ENCODE measurements around the gene SOX9. TPM values are rescaled to one million over a fixed set of nuclear protein-coding genes. Genes with fewer than 3 reads are reported as not detected.

The SOX9 gene
- 24.0 TPM for total RNA-seq
- long read RNA-seq, transcript SOX9-201 (3 exons, 3,935 nt) = major isoform, 14 of 28 reads
- long read RNA-seq, partial matches to known transcripts = 14 of 28 reads
- long read RNA-seq, other reads (novel, unspliced or antisense) = 0 of 28 reads

DNA sequence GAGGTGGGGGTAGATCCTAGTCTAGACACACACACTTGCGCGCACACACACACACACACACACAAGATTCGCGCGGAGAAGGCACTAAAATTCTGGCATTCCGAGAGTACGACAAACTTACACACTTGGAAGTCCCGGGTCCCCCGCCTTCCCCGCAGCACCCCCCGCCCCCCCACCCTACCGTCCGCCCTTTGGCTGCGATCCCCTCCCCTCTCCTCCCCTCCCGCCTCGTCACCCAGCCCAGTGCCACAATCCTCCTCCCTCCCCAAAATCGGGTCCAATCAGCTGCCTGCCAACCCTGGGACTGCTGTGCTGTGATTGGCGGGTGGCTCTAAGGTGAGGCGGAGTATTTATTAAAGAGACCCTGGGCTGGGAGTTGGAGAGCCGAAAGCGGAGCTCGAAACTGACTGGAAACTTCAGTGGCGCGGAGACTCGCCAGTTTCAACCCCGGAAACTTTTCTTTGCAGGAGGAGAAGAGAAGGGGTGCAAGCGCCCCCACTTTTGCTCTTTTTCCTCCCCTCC is at the start of gene SOX9:
TSS of gene SOX9 (plus strand) at position 379 of the 522 bp plus-strand sequence. CDS start 372 bp downstream, outside the sequence.
- intact Hi-C loops (cut with DNase I) = loop anchor here (2.0 to 10.0 kb wide), 6 partner anchors 67 to 420 kb away; no protein-coding TSS in a partner anchor
- DNase-seq (ENCODE audit: low spot score) = peak; percentile 93

DNA sequence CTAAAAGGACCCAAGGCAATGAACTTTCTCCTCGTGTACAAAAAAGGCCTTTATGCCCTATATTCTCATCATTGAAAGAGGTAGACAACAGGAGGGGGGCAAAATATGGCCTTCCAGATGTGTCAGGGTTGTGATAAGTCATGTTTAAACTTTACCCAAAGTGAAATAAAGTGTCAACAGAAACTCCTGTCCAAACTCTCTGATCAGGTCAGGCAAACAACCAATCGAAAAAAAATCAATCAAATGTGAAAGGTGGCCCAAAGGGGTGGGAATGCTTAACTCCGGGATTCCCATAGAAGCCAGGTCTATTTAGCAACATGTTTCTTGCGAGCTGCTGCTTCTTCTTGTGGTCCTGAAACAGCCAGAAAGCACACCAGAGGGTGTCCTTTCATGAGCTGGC is 49.5 kb upstream of the SOX9 start:
- intact Hi-C loops (cut with DNase I) = no loop called here
- DNase-seq (ENCODE audit: low spot score) = no peak

- intact Hi-C loops (cut with DNase I) = no loop called here
Measured at GRCh38 chr17:72075995-72076677, 44.7 kb upstream of the SOX9 start.

GRCh38 chr17:72076678-72077030 is 44.2 kb upstream of the SOX9 start:
- DNase-seq (ENCODE audit: low spot score) = no peak
- intact Hi-C loops (cut with DNase I) = no loop called here

More at GRCh38 chr17:72075995-72076677, 44.7 kb upstream of the SOX9 start:
- DNase-seq (ENCODE audit: low spot score) = no peak

GRCh38 chr17:72077326-72077960 is 43.4 kb upstream of the SOX9 start:
- DNase-seq (ENCODE audit: low spot score) = no peak
- intact Hi-C loops (cut with DNase I) = no loop called here

DNA sequence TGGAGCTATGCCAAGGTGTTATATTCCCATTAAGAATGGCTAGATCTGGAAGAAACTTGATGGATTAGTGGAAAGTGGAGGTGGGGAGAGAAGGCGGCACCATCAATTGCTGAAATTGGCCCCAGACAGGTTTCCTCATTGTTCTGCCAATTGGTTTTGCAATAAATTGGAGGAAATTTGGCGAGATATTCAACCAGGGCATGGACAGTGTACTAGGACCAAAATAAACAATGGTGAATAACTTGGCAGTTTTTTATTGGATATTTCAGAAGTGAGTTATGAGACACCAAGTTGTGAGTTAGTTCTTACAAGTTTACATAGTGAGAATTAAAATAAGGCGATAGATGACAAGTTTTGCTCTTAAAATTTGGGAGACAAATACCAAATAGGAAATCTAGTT is 41.1 kb upstream of the SOX9 start:
- intact Hi-C loops (cut with DNase I) = no loop called here
- no peak for DNase-seq (ENCODE audit: low spot score)

GRCh38 chr17:72087876-72088275 is 32.9 kb upstream of the SOX9 start:
- no peak for DNase-seq (ENCODE audit: low spot score)
- intact Hi-C loops (cut with DNase I) = no loop called here

- no peak for DNase-seq (ENCODE audit: low spot score)
- intact Hi-C loops (cut with DNase I) = no loop called here
Measured at GRCh38 chr17:72089453-72089987, 31.3 kb upstream of the SOX9 start.

GRCh38 chr17:72090108-72090507 is 30.7 kb upstream of the SOX9 start:
- no peak for DNase-seq (ENCODE audit: low spot score)
- intact Hi-C loops (cut with DNase I) = no loop called here

- intact Hi-C loops (cut with DNase I) = no loop called here
- no peak for DNase-seq (ENCODE audit: low spot score)
Measured at GRCh38 chr17:72092710-72093322, 28.0 kb upstream of the SOX9 start.

DNA sequence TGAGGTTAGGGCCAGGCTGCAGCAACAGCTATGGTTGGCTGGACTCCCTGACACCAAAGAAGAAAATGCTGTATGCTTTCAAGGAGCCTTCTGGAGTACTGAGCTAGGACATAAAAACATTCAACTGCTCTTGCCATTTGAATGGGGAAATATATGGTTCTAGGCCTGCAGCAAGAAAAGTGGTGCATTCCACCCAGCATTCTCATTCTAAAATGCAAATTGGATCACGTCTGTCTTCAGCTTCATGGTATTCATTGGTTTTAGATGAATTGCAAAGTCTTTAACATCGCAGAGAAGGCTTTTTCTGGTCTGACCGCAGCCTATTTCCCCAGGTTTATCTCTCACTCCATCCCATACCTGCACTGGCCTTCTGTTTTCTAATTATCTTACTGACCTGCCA is 27.1 kb upstream of the SOX9 start:
- intact Hi-C loops (cut with DNase I) = no loop called here
- DNase-seq (ENCODE audit: low spot score) = no peak

DNA sequence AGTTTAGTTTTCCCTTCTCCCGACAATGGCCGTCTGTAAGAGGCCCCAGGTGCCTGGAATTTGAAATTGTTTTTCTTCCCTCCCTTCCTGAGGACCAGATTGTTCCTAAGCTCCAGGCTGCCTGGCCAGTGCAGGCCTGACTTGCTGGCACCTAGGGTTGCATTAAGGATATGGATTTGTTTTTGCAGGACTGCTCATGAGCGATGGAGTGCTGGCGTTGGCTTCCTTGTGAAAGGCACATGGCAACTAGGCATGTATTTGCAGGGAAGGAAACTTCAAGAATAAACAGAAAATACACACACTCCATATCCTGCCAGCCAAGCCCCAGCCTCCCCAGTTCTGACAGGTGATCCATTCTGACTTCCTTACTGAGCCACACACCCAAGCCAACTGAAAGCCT is 25.5 kb upstream of the SOX9 start:
- intact Hi-C loops (cut with DNase I) = no loop called here
- no peak for DNase-seq (ENCODE audit: low spot score)

DNA sequence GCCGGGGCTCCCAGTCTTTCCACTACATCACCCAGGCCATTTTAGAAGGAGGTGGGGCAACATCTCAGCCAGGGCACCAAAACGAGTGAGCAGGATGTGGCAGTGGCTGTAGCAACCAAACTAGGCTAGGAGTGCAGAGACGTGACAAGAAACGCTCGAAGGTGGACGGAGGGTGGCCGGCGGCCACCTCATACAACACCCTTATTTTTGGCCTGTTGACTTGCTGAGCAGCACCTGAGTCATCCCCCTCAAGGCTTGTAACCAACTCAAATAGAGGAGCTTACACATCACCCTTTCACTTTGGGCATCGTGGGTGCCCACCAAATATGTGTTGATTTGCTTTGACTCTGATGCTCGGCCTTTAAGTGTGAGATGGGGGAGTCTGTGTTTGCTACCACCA is 23.7 kb upstream of the SOX9 start:
- no peak for DNase-seq (ENCODE audit: low spot score)
- intact Hi-C loops (cut with DNase I) = no loop called here

DNA sequence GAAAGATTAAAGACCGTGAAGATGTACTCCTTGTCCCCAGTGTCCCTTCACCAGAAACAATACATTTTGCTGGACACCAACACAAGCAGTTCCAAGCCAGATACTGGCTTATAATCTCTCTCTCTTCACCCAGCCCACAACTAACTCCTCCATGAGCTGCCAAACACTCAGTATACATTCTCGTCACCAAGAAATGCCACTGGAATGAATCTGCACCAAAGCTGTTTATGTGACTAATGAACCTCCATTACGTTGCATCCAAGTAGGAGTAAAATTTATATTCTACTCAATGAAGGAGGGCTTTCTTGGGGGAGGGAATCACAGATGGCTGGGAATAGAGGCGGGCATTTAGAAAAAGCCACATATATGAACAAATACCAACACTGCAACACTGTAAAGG is 20.9 kb upstream of the SOX9 start:
- intact Hi-C loops (cut with DNase I) = no loop called here
- no peak for DNase-seq (ENCODE audit: low spot score)

GRCh38 chr17:72100470-72100869 is 20.4 kb upstream of the SOX9 start:
- no peak for DNase-seq (ENCODE audit: low spot score)
- intact Hi-C loops (cut with DNase I) = no loop called here

DNA sequence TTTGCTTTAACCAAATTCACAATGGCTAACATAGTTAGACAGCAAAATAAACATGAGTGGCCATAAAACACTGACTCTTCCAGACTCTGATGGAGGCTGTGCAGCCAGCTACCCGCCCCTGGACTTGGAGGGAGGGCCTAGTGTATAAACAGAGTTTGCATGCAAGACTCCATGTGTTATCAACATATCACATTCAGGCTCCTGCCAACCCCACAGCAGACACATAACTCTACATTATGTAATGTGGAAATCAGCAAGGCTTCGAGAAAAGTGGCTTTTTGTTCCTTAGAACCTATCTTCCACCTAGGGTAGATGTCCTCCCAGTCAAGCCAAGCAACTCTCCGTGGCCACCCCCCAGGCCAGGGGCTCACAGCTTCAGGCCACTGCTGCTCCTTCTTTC is 19.3 kb upstream of the SOX9 start:
- intact Hi-C loops (cut with DNase I) = no loop called here
- no peak for DNase-seq (ENCODE audit: low spot score)

GRCh38 chr17:72102366-72102765 is 18.5 kb upstream of the SOX9 start:
- no peak for DNase-seq (ENCODE audit: low spot score)
- intact Hi-C loops (cut with DNase I) = no loop called here

- intact Hi-C loops (cut with DNase I) = no loop called here
- DNase-seq (ENCODE audit: low spot score) = no peak
Measured at GRCh38 chr17:72104164-72104862, 16.5 kb upstream of the SOX9 start.

GRCh38 chr17:72104863-72105234 is 16.0 kb upstream of the SOX9 start:
- intact Hi-C loops (cut with DNase I) = no loop called here
- no peak for DNase-seq (ENCODE audit: low spot score)

DNA sequence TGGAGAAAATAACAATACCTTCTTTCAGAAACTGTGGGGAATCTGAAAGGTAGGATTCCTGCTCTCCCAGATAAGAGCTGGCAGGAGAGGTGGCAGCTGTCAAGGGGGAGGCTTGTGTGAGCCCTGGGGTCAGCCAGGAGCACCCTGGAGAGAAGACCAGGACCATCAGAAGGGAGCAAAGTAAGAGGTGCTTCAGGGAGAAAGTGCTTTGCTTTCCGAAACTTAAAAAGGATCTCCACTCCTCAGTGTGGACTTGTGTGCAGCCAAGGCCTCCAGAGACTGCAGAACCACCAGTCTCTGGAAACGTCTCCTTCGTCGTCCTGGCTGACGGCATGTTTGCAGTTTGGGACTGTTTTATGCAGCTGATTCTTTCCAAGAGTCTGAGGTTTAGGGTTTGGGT is 13.7 kb upstream of the SOX9 start:
- intact Hi-C loops (cut with DNase I) = no loop called here
- DNase-seq (ENCODE audit: low spot score) = no peak

Measured in cardiac septum (tissue), 1 donor.